DOHH2 (cell line): ENCODE data around the gene SLCO3A1.

Source experiments
- H3F3A ChIP-seq: fragments of 200-600 bp; sonication (generic), shearing (Covaris generic); 2 replicates; pipeline ENCODE4 v1.6.0; 2016; ENCODE audit warnings: antibody characterized with exemption, mild to moderate bottlenecking; ENCODE audit not compliant: control insufficient read depth, insufficient read depth
- H3K27ac ChIP-seq: fragments of 200-600 bp; sonication (generic); 2 replicates; pipeline ENCODE4 v1.5.1; 2014; ENCODE audit warnings: low read depth, mild to moderate bottlenecking, low read length, moderate library complexity
- H3K27me3 ChIP-seq: fragments of 200-600 bp; sonication (generic); 2 replicates; pipeline ENCODE4 v1.6.1; 2014; ENCODE audit warnings: mild to moderate bottlenecking, low read length, mixed read lengths; ENCODE audit not compliant: control insufficient read depth
- H3K36me3 ChIP-seq: fragments of 200-600 bp; sonication (generic); 2 replicates; pipeline ENCODE4 v1.6.1; 2014; ENCODE audit warnings: mild to moderate bottlenecking, low read length, moderate library complexity, mixed read lengths; ENCODE audit not compliant: control insufficient read depth
- H3K4me1 ChIP-seq: fragments of 200-600 bp; sonication (generic); 2 replicates; pipeline ENCODE4 v1.6.1; 2014; ENCODE audit warnings: mild to moderate bottlenecking, low read length, mixed read lengths; ENCODE audit not compliant: control insufficient read depth
- H3K4me2 ChIP-seq: fragments of 200-600 bp; sonication (generic); 2 replicates; pipeline ENCODE4 v1.6.0; 2014; ENCODE audit warnings: mild to moderate bottlenecking, low read length, moderate library complexity
- H3K4me3 ChIP-seq: fragments of 200-600 bp; sonication (generic); 2 replicates; pipeline ENCODE4 v1.5.1; 2014; ENCODE audit warnings: mild to moderate bottlenecking, low read length, mixed read lengths
- H3K79me2 ChIP-seq: fragments of 200-600 bp; sonication (generic); 2 replicates; pipeline ENCODE4 v1.6.1; 2014; ENCODE audit warnings: mild to moderate bottlenecking, low read length, mixed read lengths; ENCODE audit not compliant: control insufficient read depth
- H3K9me2 ChIP-seq: fragments of 200-600 bp; sonication (generic); replicated peaks from 2 replicates; pipeline ENCODE4 v1.6.1; 2014; ENCODE audit warnings: mild to moderate bottlenecking, low read length, mixed read lengths; ENCODE audit not compliant: control insufficient read depth
- H3K9me3 ChIP-seq: fragments of 200-600 bp; sonication (generic); 2 replicates; pipeline ENCODE4 v1.6.1; 2014; ENCODE audit warnings: antibody characterized with exemption, low read length, mixed read lengths; ENCODE audit not compliant: control insufficient read depth, insufficient read depth
- H4K20me1 ChIP-seq: fragments of 200-600 bp; sonication (generic); 2 replicates; pipeline ENCODE4 v1.6.0; 2014; ENCODE audit warnings: low read depth, mild to moderate bottlenecking, antibody characterized with exemption, low read length, moderate library complexity; ENCODE audit not compliant: control insufficient read depth, insufficient read depth
- EZH2phosphoT487 ChIP-seq: fragments of 200-600 bp; sonication (generic); IDR thresholded peaks from 2 replicates; pipeline ENCODE4 v1.6.1; 2017; ENCODE audit warnings: borderline replicate concordance, mild to moderate bottlenecking, antibody characterized with exemption, low read length, moderate library complexity, mixed read lengths
- TF ChIP-seq, protein P1 (sequence below): fragments of 200-600 bp; sonication (generic); IDR thresholded peaks from one replicate; pipeline ENCODE4 v1.5.1; 2014; ENCODE audit warnings: antibody characterized with exemption, mild to moderate bottlenecking, low read depth, low read length; ENCODE audit not compliant: poor library complexity, severe bottlenecking

The SLCO3A1 gene

DNA sequence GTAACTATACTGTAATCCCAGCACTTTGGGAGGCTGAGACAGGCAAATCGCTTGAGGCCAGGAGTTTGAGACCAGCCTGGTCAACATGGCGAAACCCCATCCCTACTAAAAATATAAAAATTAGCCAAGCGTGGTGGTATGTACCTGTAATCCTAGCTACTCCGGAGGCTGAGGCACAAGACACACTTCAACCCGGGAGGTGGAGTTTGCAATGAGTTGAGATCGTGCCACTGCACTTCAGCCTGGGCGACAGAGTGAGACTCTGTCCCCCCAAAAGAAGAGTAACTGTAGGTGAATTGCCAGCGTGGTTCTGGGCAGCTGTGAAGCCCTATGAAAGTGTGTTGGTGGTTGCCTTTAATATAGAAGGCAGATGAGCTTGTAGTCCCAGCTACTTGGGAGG is 95.9 kb downstream of the SLCO3A1 start:
- no peak overlapping the region for H3K4me3 ChIP-seq
- no peak overlapping the region for H3K4me2 ChIP-seq
- H4K20me1 ChIP-seq = peaks cover 12% of the 10 kb centered on the region; the same call in 1 of the 2 replicates
- no peaks in the 10 kb centered on the region for H3F3A ChIP-seq
- H3K27ac ChIP-seq = no peak overlapping the region
- 0 out of 2 replicates have a peak, but pooled peaks cover 2% of the 10 kb centered on the region for H3K79me2 ChIP-seq
- H3K4me1 ChIP-seq = peaks cover 4% of the 10 kb centered on the region
- no peaks in the 10 kb centered on the region for H3K9me3 ChIP-seq
- no peaks in the 10 kb centered on the region for H3K36me3 ChIP-seq
- no peaks in the 10 kb centered on the region for H3K27me3 ChIP-seq
- H3K9me2 ChIP-seq = no peaks in the 10 kb centered on the region
- TF ChIP-seq, protein P1, sequence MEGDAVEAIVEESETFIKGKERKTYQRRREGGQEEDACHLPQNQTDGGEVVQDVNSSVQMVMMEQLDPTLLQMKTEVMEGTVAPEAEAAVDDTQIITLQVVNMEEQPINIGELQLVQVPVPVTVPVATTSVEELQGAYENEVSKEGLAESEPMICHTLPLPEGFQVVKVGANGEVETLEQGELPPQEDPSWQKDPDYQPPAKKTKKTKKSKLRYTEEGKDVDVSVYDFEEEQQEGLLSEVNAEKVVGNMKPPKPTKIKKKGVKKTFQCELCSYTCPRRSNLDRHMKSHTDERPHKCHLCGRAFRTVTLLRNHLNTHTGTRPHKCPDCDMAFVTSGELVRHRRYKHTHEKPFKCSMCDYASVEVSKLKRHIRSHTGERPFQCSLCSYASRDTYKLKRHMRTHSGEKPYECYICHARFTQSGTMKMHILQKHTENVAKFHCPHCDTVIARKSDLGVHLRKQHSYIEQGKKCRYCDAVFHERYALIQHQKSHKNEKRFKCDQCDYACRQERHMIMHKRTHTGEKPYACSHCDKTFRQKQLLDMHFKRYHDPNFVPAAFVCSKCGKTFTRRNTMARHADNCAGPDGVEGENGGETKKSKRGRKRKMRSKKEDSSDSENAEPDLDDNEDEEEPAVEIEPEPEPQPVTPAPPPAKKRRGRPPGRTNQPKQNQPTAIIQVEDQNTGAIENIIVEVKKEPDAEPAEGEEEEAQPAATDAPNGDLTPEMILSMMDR = no peak
- TF ChIP-seq EZH2phosphoT487 = no peak

DNA sequence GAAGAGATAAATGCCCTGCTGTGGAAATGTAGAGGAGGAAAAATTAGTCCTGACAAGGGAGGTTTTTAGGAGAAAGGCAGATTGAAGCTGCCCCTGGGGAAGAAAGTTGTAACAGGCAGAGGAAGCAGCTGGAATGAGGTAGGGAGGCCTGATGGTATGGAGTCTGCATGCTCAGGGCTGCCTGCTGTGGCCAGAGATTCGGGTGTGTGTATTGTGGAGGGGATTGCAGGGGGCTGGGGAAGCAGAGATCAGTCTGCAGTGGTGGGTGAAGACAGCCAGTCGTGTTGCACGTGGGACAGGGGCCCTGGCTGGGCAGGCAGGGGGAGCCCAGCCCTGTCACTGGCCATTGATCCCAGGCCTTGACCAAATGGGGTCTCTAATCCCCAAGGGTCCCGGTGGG is 96.5 kb downstream of the SLCO3A1 start:
- H3K4me1 ChIP-seq = peaks cover 10% of the 10 kb centered on the region
- peaks cover 12% of the 10 kb centered on the region; the same call in 1 of the 2 replicates for H4K20me1 ChIP-seq
- H3K27me3 ChIP-seq = no peaks in the 10 kb centered on the region
- no peak overlapping the region for H3K4me2 ChIP-seq
- no peaks in the 10 kb centered on the region for H3F3A ChIP-seq
- H3K9me3 ChIP-seq = no peaks in the 10 kb centered on the region
- 0 out of 2 replicates have a peak, but pooled peaks cover 2% of the 10 kb centered on the region for H3K79me2 ChIP-seq
- TF ChIP-seq, protein P1 = no peak
- no peak for TF ChIP-seq EZH2phosphoT487
- H3K9me2 ChIP-seq = no peaks in the 10 kb centered on the region
- H3K4me3 ChIP-seq = no peak overlapping the region
- no peaks in the 10 kb centered on the region for H3K36me3 ChIP-seq
- H3K27ac ChIP-seq = no peak overlapping the region

DNA sequence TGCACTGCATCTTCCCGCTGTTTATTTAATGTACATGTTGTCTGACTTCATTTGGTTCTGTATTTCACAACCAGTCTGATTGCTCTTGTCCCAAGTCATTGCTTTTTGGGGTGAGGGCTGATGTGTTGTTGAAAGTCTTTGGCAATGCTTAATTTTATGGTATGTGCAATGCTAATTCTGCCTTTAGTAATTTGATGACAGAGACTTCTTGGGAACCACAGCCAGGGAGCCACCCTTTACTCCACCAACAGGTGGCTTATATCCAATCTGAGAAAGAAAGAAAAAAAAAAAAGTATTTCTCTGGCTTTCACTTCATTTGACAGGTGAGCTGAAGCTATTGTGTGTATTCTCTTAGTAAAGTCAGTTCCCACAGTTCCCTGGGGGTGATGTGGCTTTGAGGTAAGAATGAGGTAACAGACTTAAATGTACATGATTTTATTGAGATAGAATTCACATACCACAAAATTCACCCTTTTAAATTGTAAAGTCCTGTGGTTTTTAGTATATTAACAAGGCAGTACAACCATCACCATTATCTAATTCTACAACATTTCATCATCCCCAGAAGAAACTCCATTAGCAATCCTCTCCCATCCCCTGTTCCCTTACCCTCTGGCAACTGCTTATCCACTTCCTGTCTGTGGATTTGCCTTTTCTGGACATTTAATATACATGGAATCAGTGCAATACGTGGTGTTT is 97.3 kb downstream of the SLCO3A1 start:
- Histone ChIP-seq H3K27ac (no peak overlapping the region), H3K4me1 (peaks cover 10% of the 10 kb centered on the region), H3K27me3 (no peaks in the 10 kb centered on the region), H3K4me2 (no peak overlapping the region), H3K9me3 (no peaks in the 10 kb centered on the region), H3K36me3 (no peaks in the 10 kb centered on the region), H3K9me2 (no peaks in the 10 kb centered on the region), H3K79me2 (0 out of 2 replicates have a peak, but pooled peaks cover 2% of the 10 kb centered on the region), H3F3A (no peaks in the 10 kb centered on the region), H4K20me1 (peaks cover 16% of the 10 kb centered on the region; the same call in 1 of the 2 replicates), H3K4me3 (no peak overlapping the region)
- TF ChIP-seq, protein P1 = no peak
- no peak for TF ChIP-seq EZH2phosphoT487
